ENCODE measurements around the gene DMXL1.

Gene DMXL1

DNA sequence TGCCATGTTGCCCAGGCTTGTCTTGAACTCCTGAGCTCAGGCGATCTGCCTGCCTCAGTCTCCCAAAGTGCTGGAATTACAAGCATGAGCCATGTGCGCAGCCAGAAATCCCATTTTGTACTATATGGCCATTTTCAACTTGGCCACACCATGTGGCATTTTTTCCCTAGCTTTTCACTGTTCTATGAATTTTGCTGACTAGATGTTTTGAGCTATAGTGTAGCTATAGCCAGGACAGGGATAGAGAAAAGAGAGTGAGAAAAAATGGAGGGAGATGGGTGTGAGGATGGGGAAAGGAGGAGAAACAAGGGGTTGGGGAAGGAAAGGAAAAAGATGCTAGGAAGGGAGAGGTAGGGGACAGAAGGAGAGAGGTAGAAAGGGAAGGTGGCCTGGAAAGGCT, 46.4 kb downstream of the DMXL1 start:
- TF ChIP-seq, protein P1, sequence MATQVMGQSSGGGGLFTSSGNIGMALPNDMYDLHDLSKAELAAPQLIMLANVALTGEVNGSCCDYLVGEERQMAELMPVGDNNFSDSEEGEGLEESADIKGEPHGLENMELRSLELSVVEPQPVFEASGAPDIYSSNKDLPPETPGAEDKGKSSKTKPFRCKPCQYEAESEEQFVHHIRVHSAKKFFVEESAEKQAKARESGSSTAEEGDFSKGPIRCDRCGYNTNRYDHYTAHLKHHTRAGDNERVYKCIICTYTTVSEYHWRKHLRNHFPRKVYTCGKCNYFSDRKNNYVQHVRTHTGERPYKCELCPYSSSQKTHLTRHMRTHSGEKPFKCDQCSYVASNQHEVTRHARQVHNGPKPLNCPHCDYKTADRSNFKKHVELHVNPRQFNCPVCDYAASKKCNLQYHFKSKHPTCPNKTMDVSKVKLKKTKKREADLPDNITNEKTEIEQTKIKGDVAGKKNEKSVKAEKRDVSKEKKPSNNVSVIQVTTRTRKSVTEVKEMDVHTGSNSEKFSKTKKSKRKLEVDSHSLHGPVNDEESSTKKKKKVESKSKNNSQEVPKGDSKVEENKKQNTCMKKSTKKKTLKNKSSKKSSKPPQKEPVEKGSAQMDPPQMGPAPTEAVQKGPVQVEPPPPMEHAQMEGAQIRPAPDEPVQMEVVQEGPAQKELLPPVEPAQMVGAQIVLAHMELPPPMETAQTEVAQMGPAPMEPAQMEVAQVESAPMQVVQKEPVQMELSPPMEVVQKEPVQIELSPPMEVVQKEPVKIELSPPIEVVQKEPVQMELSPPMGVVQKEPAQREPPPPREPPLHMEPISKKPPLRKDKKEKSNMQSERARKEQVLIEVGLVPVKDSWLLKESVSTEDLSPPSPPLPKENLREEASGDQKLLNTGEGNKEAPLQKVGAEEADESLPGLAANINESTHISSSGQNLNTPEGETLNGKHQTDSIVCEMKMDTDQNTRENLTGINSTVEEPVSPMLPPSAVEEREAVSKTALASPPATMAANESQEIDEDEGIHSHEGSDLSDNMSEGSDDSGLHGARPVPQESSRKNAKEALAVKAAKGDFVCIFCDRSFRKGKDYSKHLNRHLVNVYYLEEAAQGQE (IDR thresholded peaks at IDR 0.05; ENCODE audit: insufficient read depth in 1 of 2, low read depth in 2 of 2, low read length in 2 of 2), result no peak
- TF ChIP-seq SIN3A (IDR thresholded peaks at IDR 0.05; ENCODE audit: borderline replicate concordance, insufficient read depth, low read length), result no peak
- no peak for TF ChIP-seq POLR2AphosphoS5 (IDR thresholded peaks at IDR 0.05; ENCODE audit: low read depth, low read length)
- TF ChIP-seq FOXP2 (optimal IDR thresholded peaks at IDR 0.05; ENCODE audit: borderline replicate concordance, extremely low read depth, extremely low read length, insufficient read depth), result no peak
- TF ChIP-seq TAF1 (IDR thresholded peaks at IDR 0.05; ENCODE audit: borderline replicate concordance, insufficient read depth, low read length), result no peak

DNA sequence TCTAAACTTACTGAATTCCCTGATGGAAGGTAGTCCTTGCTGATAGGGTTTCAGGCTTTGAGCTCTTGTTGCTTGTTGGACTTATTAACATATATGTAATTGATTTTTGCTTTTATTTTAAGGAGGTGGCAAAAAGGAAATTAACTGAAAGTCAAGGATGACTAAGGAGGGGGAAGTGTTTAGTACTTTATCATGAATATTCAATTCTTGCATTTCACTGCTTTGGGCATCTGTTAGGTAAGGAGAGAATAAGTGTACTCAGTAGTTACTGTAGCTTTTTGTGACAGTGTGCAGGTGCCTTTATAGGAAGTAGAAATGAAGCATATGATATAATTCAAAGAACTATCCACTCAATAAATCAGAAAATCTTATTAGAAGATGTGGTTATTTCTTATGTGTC, 47.1 kb downstream of the DMXL1 start:
- TF ChIP-seq TAF1 (IDR thresholded peaks at IDR 0.05; ENCODE audit: borderline replicate concordance, insufficient read depth, low read length) (no peak), POLR2AphosphoS5 (IDR thresholded peaks at IDR 0.05; ENCODE audit: low read depth, low read length) (no peak), FOXP2 (optimal IDR thresholded peaks at IDR 0.05; ENCODE audit: borderline replicate concordance, extremely low read depth, extremely low read length, insufficient read depth) (no peak), SIN3A (IDR thresholded peaks at IDR 0.05; ENCODE audit: borderline replicate concordance, insufficient read depth, low read length) (no peak)
- TF ChIP-seq, protein P1 (IDR thresholded peaks at IDR 0.05; ENCODE audit: insufficient read depth in 1 of 2, low read depth in 2 of 2, low read length in 2 of 2), result no peak

GRCh38 chr5:119120893-119121292, 50.0 kb downstream of the DMXL1 start:
- TF ChIP-seq, protein P1 (IDR thresholded peaks at IDR 0.05; ENCODE audit: insufficient read depth in 1 of 2, low read depth in 2 of 2, low read length in 2 of 2), result no peak
- no peak for TF ChIP-seq SIN3A (IDR thresholded peaks at IDR 0.05; ENCODE audit: borderline replicate concordance, insufficient read depth, low read length)
- TF ChIP-seq POLR2AphosphoS5 (IDR thresholded peaks at IDR 0.05; ENCODE audit: low read depth, low read length), result no peak
- no peak for TF ChIP-seq FOXP2 (optimal IDR thresholded peaks at IDR 0.05; ENCODE audit: borderline replicate concordance, extremely low read depth, extremely low read length, insufficient read depth)
- TF ChIP-seq TAF1 (IDR thresholded peaks at IDR 0.05; ENCODE audit: borderline replicate concordance, insufficient read depth, low read length), result no peak

DNA sequence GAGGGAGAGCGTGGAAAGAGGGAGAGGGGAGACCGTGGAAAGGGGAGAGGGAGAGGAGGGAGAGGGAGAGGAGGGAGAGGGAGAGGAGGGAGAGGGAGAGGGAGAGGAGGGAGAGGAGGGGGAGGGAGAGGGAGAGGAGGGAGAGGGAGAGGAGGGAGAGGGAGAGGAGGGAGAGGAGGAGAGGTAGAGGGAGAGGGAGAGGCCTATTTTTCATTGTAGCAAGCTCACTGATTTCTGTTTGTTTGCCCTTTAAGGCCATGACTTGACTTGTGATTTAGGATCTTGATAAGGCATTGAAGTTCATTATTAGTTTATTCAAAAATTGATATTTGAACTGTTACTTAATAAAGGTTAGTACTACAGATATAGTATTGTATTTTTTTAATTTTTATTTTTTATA, 52.4 kb downstream of the DMXL1 start:
- no peak for TF ChIP-seq SIN3A (IDR thresholded peaks at IDR 0.05; ENCODE audit: borderline replicate concordance, insufficient read depth, low read length)
- no peak for TF ChIP-seq FOXP2 (optimal IDR thresholded peaks at IDR 0.05; ENCODE audit: borderline replicate concordance, extremely low read depth, extremely low read length, insufficient read depth)
- TF ChIP-seq POLR2AphosphoS5 (IDR thresholded peaks at IDR 0.05; ENCODE audit: low read depth, low read length), result no peak
- TF ChIP-seq TAF1 (IDR thresholded peaks at IDR 0.05; ENCODE audit: borderline replicate concordance, insufficient read depth, low read length), result no peak
- TF ChIP-seq, protein P1 (IDR thresholded peaks at IDR 0.05; ENCODE audit: insufficient read depth in 1 of 2, low read depth in 2 of 2, low read length in 2 of 2), result no peak

GRCh38 chr5:119129770-119130169, 58.9 kb downstream of the DMXL1 start:
- TF ChIP-seq TAF1 (IDR thresholded peaks at IDR 0.05; ENCODE audit: borderline replicate concordance, insufficient read depth, low read length) (no peak), FOXP2 (optimal IDR thresholded peaks at IDR 0.05; ENCODE audit: borderline replicate concordance, extremely low read depth, extremely low read length, insufficient read depth) (no peak)
- TF ChIP-seq, protein P1 (IDR thresholded peaks at IDR 0.05; ENCODE audit: insufficient read depth in 1 of 2, low read depth in 2 of 2, low read length in 2 of 2), result no peak

All from PFSK-1 (cell line).